Suprapubic skin (tissue), 4 donors: ENCODE data around the gene WNT11. TPM values are rescaled to one million over a fixed set of nuclear protein-coding genes. Genes with fewer than 3 reads are reported as not detected.

Source experiments
- DNase-seq, 2 donors: peaks; one replicate each; pipeline ENCODE4 v3.0.0-alpha.2; 2019; ENCODE audit warnings: low spot score in 2 of 2
- H3K27ac ChIP-seq: fragments of 200-600 bp; sonication (generic); one replicate; pipeline ENCODE4 v1.5.1; 2019
- H3K27me3 ChIP-seq: fragments of 200-600 bp; sonication (generic); one replicate; pipeline ENCODE4 v1.5.1; 2019
- H3K36me3 ChIP-seq: fragments of 200-600 bp; sonication (generic); one replicate; pipeline ENCODE4 v1.5.1; 2019
- H3K4me1 ChIP-seq: fragments of 200-600 bp; sonication (generic); one replicate; pipeline ENCODE4 v1.5.1; 2019
- H3K4me3 ChIP-seq: fragments of 200-600 bp; sonication (generic); one replicate; pipeline ENCODE4 v1.5.1; 2019; ENCODE audit warnings: mild to moderate bottlenecking
- H3K9me3 ChIP-seq: fragments of 200-600 bp; sonication (generic); one replicate; pipeline ENCODE4 v1.5.1; 2019
- EP300 ChIP-seq: sonication (generic); formaldehyde crosslinking; IDR thresholded peaks from one replicate; pipeline ENCODE4 v1.6.1; 2017; ENCODE audit warnings: antibody characterized with exemption
- POLR2A ChIP-seq, 2 donors: fragments of 450-650 bp; IDR thresholded peaks; one replicate each; pipeline ENCODE4 v1.6.1; 2017; ENCODE audit warnings: antibody characterized with exemption in 2 of 2, mild to moderate bottlenecking in 2 of 2, moderate library complexity in 2 of 2
- POLR2AphosphoS5 ChIP-seq, 3 donors: sonication (generic); formaldehyde crosslinking; IDR thresholded peaks; one replicate each; pipeline ENCODE4 v1.6.1; 2017; ENCODE audit warnings: antibody characterized with exemption in 3 of 3
- WGBS: methylation state at CpG from one replicate; pipeline ENCODE4 v1.1.5; 2018; 5-methylcytosine and 5-hydroxymethylcytosine counted together
- total RNA-seq, 4 donors: library from RNA; depleted of rRNA; stranded (reverse); fragments of >200 nt; gene quantifications; one replicate each; pipeline ENCODE4 v1.1.0, GENCODE V29; 2016
- TF ChIP-seq, protein P1 (sequence below), 2 donors: fragments of 200-600 bp in 1 of 2; fragments of 450-650 bp in 1 of 2; sonication (generic) in 1 of 2; IDR thresholded peaks; one replicate each; pipeline ENCODE4 v1.5.1; 2016 to 2019; ENCODE audit warnings: antibody characterized with exemption in 2 of 2, mild to moderate bottlenecking in 1 of 2, moderate library complexity in 1 of 2

Gene WNT11
- total RNA-seq, 4 donors from 2014 or later, result 7.8 to 19.5 (median 11.0) TPM

DNA sequence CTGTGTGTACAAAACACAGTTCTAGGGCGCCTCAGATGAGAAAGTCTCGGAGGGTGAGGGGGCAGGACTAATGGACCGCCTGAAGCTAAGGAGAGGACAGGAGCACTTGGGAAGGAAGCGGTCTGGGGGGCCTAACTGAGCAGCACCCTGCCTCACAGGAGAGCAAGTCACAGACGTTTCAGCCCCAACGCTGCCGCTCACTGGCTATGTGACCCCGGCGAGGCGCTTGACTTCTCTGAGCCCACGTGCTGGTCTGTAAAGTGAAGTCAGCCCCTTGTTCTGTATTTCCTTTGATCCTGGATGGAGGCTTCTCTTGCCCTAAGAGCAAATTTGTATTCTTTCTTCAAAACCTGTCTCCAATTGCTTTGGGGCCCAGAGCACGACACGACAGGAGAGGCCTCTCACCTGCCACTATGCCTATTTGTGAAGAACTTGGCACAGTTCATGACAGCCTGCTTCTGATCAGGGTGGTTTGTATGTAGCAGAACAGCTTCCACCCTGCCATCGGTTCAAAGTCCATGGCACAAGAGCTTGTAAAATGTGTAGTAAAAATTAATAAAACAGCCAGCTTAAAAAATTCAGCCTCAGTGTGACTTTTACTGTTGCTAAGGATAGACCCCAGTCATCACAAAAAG is 59.1 kb downstream of the WNT11 start:
- H3K36me3 ChIP-seq, result peaks cover 7% of the 10 kb centered on the region
- 88% methylated on average over 14 of the region's 14 CpGs for WGBS
- TF ChIP-seq POLR2AphosphoS5 (IDR thresholded peaks at IDR 0.05) (no peak), POLR2A (IDR thresholded peaks at IDR 0.05) (no peak), EP300 (no peak)
- TF ChIP-seq, protein P1, sequence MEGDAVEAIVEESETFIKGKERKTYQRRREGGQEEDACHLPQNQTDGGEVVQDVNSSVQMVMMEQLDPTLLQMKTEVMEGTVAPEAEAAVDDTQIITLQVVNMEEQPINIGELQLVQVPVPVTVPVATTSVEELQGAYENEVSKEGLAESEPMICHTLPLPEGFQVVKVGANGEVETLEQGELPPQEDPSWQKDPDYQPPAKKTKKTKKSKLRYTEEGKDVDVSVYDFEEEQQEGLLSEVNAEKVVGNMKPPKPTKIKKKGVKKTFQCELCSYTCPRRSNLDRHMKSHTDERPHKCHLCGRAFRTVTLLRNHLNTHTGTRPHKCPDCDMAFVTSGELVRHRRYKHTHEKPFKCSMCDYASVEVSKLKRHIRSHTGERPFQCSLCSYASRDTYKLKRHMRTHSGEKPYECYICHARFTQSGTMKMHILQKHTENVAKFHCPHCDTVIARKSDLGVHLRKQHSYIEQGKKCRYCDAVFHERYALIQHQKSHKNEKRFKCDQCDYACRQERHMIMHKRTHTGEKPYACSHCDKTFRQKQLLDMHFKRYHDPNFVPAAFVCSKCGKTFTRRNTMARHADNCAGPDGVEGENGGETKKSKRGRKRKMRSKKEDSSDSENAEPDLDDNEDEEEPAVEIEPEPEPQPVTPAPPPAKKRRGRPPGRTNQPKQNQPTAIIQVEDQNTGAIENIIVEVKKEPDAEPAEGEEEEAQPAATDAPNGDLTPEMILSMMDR (IDR thresholded peaks at IDR 0.05), result no peak
- no peaks in the 10 kb centered on the region for H3K27me3 ChIP-seq
- no peaks in the 10 kb centered on the region for H3K9me3 ChIP-seq
- no peak overlapping the region for H3K4me3 ChIP-seq
- H3K27ac ChIP-seq, result no peak overlapping the region
- peaks cover 5% of the 10 kb centered on the region for H3K4me1 ChIP-seq
- DNase-seq, result no peak

DNA sequence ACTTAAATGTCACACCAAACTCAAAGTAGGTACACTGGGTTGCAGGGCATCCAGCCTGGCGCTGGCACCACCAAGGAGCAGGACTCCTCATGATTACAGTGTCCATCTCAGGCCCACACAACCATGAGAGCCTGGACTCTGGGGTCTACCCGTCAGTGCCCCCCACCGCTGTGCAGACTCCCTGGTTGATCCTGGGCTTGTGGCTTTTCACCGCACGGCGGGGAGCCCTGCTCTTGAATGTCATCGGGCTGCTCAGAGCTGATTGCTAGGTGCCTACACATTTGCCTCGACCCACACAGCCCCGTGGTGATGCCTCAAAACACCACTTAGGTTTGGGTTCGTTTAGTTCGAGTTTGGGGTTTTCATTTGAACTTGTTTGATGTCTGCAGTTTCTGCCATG is 63.0 kb downstream of the WNT11 start:
- H3K9me3 ChIP-seq, result no peaks in the 10 kb centered on the region
- peaks cover 20% of the 10 kb centered on the region for H3K36me3 ChIP-seq
- H3K27me3 ChIP-seq, result no peaks in the 10 kb centered on the region
- no peak for TF ChIP-seq POLR2AphosphoS5 (IDR thresholded peaks at IDR 0.05)
- TF ChIP-seq POLR2A (IDR thresholded peaks at IDR 0.05), result no peak
- WGBS, result 89% methylated on average over 11 of the region's 11 CpGs
- peaks cover 9% of the 10 kb centered on the region for H3K4me1 ChIP-seq
- H3K27ac ChIP-seq, result no peak overlapping the region
- DNase-seq, result no peak
- H3K4me3 ChIP-seq, result no peak overlapping the region

DNA sequence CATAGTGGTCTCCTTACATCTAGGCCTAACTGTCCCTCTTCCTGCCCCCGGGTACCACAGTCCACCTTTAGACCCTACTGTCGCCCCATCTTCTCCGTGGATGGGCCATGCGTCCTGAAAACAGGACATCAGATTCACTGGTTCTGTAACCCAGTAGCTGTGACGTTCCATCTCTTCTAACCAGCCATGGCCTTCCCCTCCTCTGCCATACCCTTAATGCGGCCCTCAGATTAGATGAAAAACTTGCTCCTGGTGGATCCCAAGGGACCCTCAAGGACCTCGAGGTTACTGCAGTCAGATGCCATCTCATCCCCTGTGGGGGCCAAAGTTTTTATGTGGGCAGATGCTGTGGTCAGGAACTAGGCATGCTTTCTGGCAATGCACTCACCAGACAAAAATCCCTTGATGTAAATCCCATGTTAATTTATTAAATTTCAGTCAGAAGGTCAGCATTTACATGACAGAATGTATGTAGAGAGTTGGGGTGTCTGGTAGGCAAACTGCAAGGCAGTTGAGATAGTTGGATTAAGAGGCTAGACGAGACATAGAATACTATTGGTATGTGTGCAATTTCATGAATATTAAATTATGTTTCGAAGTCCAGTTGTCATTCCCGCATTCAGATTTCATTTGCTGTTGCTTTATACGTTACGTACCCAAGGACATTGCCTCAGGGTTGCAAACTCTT is 64.3 kb downstream of the WNT11 start:
- no peaks in the 10 kb centered on the region for H3K27me3 ChIP-seq
- TF ChIP-seq POLR2A (IDR thresholded peaks at IDR 0.05), result no peak
- peaks cover 9% of the 10 kb centered on the region for H3K4me1 ChIP-seq
- no peak overlapping the region for H3K27ac ChIP-seq
- H3K4me3 ChIP-seq, result no peak overlapping the region
- no peak for DNase-seq
- H3K9me3 ChIP-seq, result no peaks in the 10 kb centered on the region
- peaks cover 21% of the 10 kb centered on the region for H3K36me3 ChIP-seq
- WGBS, result 90% methylated on average over 12 of the region's 12 CpGs

DNA sequence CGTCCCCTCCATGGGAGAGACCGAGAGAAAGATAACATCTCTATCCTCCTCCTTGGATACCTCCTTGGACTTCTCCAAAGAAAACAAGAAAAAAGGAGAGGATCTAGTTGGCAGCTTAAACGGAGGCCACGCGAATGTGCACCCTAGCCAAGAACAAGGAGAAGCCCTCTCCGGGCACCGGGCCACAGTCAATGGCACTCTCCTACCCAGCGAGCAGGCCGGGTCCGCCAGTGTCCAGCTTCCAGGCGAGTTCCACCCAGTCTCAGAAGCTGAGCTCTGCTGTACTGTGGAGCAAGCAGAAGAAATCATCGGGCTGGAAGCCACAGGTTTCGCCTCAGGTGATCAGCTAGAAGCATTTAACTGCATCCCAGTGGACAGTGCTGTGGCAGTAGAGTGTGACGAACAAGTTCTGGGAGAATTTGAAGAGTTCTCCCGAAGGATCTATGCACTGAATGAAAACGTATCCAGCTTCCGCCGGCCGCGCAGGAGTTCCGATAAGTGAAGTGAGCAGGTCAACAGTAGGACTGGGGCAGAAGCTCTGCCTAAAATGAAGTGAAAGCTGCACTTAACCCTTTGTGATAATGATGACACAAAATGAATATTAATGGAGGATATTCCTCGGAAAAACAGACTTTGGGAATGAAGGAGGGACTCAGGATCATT is 65.3 kb downstream of the WNT11 start:
- WGBS, result 88% methylated on average over 22 of the region's 22 CpGs
- no peak for DNase-seq
- H3K27ac ChIP-seq, result no peak overlapping the region
- H3K36me3 ChIP-seq, result peaks cover 23% of the 10 kb centered on the region
- H3K4me1 ChIP-seq, result peaks cover 9% of the 10 kb centered on the region
- no peak overlapping the region for H3K4me3 ChIP-seq
- H3K9me3 ChIP-seq, result no peaks in the 10 kb centered on the region
- no peaks in the 10 kb centered on the region for H3K27me3 ChIP-seq
- TF ChIP-seq EP300 (no peak), POLR2AphosphoS5 (IDR thresholded peaks at IDR 0.05) (no peak), POLR2A (IDR thresholded peaks at IDR 0.05) (no peak)
- TF ChIP-seq, protein P1 (IDR thresholded peaks at IDR 0.05), result no peak

DNA sequence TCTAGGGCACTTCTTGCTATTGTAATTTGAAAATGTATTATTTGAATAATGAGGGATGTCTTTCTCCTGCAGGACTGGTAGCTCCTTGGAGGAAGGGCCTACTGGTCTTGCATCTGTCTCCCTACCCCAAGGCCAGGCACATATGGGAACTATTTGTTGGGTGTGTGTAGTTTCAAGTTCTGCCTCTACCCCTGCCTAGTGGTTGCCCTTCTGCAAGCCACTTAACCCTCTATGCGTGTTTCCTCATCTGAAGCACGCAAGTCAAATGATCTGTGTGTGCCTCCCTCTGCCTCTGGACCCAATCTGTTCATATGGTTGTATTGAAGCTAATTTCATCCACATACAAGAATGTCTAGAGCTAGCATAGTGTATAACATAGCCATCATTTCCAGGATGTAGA is 67.0 kb downstream of the WNT11 start:
- H3K27ac ChIP-seq, result no peak overlapping the region
- peaks cover 9% of the 10 kb centered on the region for H3K4me1 ChIP-seq
- WGBS, result 94% methylated on average over 2 of the region's 2 CpGs
- H3K9me3 ChIP-seq, result no peaks in the 10 kb centered on the region
- DNase-seq, result no peak
- H3K4me3 ChIP-seq, result no peak overlapping the region
- peaks cover 23% of the 10 kb centered on the region for H3K36me3 ChIP-seq
- no peak for TF ChIP-seq EP300
- H3K27me3 ChIP-seq, result no peaks in the 10 kb centered on the region

Other genes starting within 250 kb of the WNT11 start
- gene THAP12, start 174.6 kb upstream of the WNT11 start, total RNA-seq, result 10 to 100 TPM; 19.1 to 28.5 (median 23.6) TPM
- gene GVQW3, start 174.8 kb upstream of the WNT11 start, total RNA-seq, result 1 to 10 TPM in 2 of 4 donors, under 1 TPM in 2; 0.36 to 2.5 (median 1.1) TPM
- 10 to 100 TPM; 32.2 to 36.8 (median 33.2) TPM for gene EMSY, start 238.5 kb upstream of the WNT11 start, total RNA-seq